GM19099 (cell line): Measurements from ENCODE around the gene SLC25A18.

Experiments used
- POLR2A ChIP-seq: IDR thresholded peaks from 3 replicates; pipeline ENCODE4 v1.6.1; 2011; ENCODE audit warnings: low read depth; ENCODE audit not compliant: insufficient read length; ENCODE audit errors: extremely low read depth

SLC25A18 gene

GRCh38 chr22:17562906-17563870, at the start of gene SLC25A18:
Gene SLC25A18 (plus strand): TSS chr22:17563498. CDS start chr22:17579945, 16,447 bp downstream.
- no peak for TF ChIP-seq POLR2A

- no peak for TF ChIP-seq POLR2A
These were observed 49.7 kb upstream of the SLC25A18 start for GRCh38 chr22:17513612-17514011.

GRCh38 chr22:17514084-17514483, 49.2 kb upstream of the SLC25A18 start:
- no peak for TF ChIP-seq POLR2A

- no peak for TF ChIP-seq POLR2A
These were observed 44.9 kb upstream of the SLC25A18 start for GRCh38 chr22:17518406-17518805.

GRCh38 chr22:17523925-17524324, 39.4 kb upstream of the SLC25A18 start:
- TF ChIP-seq POLR2A: no peak

GRCh38 chr22:17536269-17536668, 27.0 kb upstream of the SLC25A18 start:
- TF ChIP-seq POLR2A: no peak

- TF ChIP-seq POLR2A: no peak
These were observed 26.1 kb upstream of the SLC25A18 start for GRCh38 chr22:17537155-17537554.

- TF ChIP-seq POLR2A: no peak
These were observed 22.8 kb upstream of the SLC25A18 start for GRCh38 chr22:17540481-17540880.

- no peak for TF ChIP-seq POLR2A
These were observed 21.8 kb upstream of the SLC25A18 start for GRCh38 chr22:17541476-17541875.

GRCh38 chr22:17542452-17542851, 20.8 kb upstream of the SLC25A18 start:
- TF ChIP-seq POLR2A: no peak

- TF ChIP-seq POLR2A: no peak
These were observed 15.1 kb upstream of the SLC25A18 start for GRCh38 chr22:17548010-17548755.

GRCh38 chr22:17548756-17549035, 14.6 kb upstream of the SLC25A18 start:
- TF ChIP-seq POLR2A: no peak

GRCh38 chr22:17549183-17549582, 14.1 kb upstream of the SLC25A18 start:
- no peak for TF ChIP-seq POLR2A

- no peak for TF ChIP-seq POLR2A
These were observed 13.6 kb upstream of the SLC25A18 start for GRCh38 chr22:17549655-17550054.

GRCh38 chr22:17552737-17553136, 10.6 kb upstream of the SLC25A18 start:
- no peak for TF ChIP-seq POLR2A

- TF ChIP-seq POLR2A: no peak
These were observed 8.5 kb upstream of the SLC25A18 start for GRCh38 chr22:17554814-17555213.
